GM19455 (cell line): ENCODE results near the gene SLC15A1.

Experiments
- ATAC-seq: cut with Tn5 transposase; IDR thresholded peaks from one replicate; pipeline ENCODE4 v1.9.1; 2021; ENCODE audit not compliant: unreplicated experiment

SLC15A1 gene

GRCh38 chr13:98752467-98753290, at the start of gene SLC15A1:
Gene SLC15A1, minus strand, starts transcription at chr13:98752672. Its CDS starts 74 bp downstream, at chr13:98752598.
- no peak for ATAC-seq

GRCh38 chr13:98801626-98802418, 49.4 kb upstream of the SLC15A1 start:
- no peak for ATAC-seq

GRCh38 chr13:98800078-98800477, 47.6 kb upstream of the SLC15A1 start:
- no peak for ATAC-seq

- no peak for ATAC-seq
These were observed 46.6 kb upstream of the SLC15A1 start for GRCh38 chr13:98798849-98799645.

GRCh38 chr13:98797456-98797855, 45.0 kb upstream of the SLC15A1 start:
- no peak for ATAC-seq

GRCh38 chr13:98796798-98797197, 44.3 kb upstream of the SLC15A1 start:
- ATAC-seq: no peak

- ATAC-seq: no peak
These were observed 43.7 kb upstream of the SLC15A1 start for GRCh38 chr13:98796191-98796590.

GRCh38 chr13:98795220-98795619, 42.7 kb upstream of the SLC15A1 start:
- ATAC-seq: no peak

GRCh38 chr13:98794498-98794897, 42.0 kb upstream of the SLC15A1 start:
- no peak for ATAC-seq

- ATAC-seq: no peak
These were observed 40.5 kb upstream of the SLC15A1 start for GRCh38 chr13:98792785-98793495.

- no peak for ATAC-seq
These were observed 39.8 kb upstream of the SLC15A1 start for GRCh38 chr13:98792321-98792720.

- no peak for ATAC-seq
These were observed 39.1 kb upstream of the SLC15A1 start for GRCh38 chr13:98791611-98792010.

- ATAC-seq: no peak
These were observed 35.5 kb upstream of the SLC15A1 start for GRCh38 chr13:98787996-98788395.

- no peak for ATAC-seq
These were observed 34.7 kb upstream of the SLC15A1 start for GRCh38 chr13:98787173-98787572.

GRCh38 chr13:98786023-98786422, 33.6 kb upstream of the SLC15A1 start:
- no peak for ATAC-seq

- ATAC-seq: no peak
These were observed 32.9 kb upstream of the SLC15A1 start for GRCh38 chr13:98785405-98785804.

- ATAC-seq: no peak
These were observed 32.2 kb upstream of the SLC15A1 start for GRCh38 chr13:98784666-98785065.

- no peak for ATAC-seq
These were observed 31.5 kb upstream of the SLC15A1 start for GRCh38 chr13:98783856-98784478.

- no peak for ATAC-seq
These were observed 30.2 kb upstream of the SLC15A1 start for GRCh38 chr13:98782654-98783053.

GRCh38 chr13:98781905-98782304, 29.4 kb upstream of the SLC15A1 start:
- no peak for ATAC-seq
